Pancreas (tissue), 10 donors: Measurements from ENCODE around the gene PCBP1. TPM values are rescaled to one million over a fixed set of nuclear protein-coding genes. Genes with fewer than 3 reads are reported as not detected.
A peak's percentile ranks its signal among the peaks of the same experiment; 100 is the strongest.

Experiments
- ATAC-seq, 4 donors: fragments of 200-7000 bp; cut with Tn5 transposase; one replicate each; pipeline versions ENCODE4 v1.8.0 to v1.9.1; 2020; ENCODE audit warnings: mild to moderate bottlenecking in 4 of 4, moderate library complexity in 4 of 4
- DNase-seq, 6 donors: peaks; one replicate each; pipeline ENCODE4 v3.0.0-alpha.2; 2020
- FAIRE-seq: peaks from 2 replicates; lab custom pipeline; 2012; peaks lifted over from hg19 to GRCh38; lab: Jason Lieb, UNC
- H3K27ac ChIP-seq, 4 donors: fragments of 200-600 bp; sonication (generic); 1 replicate in 3 of 4; 2 replicates in 1 of 4; pipeline versions ENCODE4 v1.5.0 to v1.8.0; 2020
- H3K27me3 ChIP-seq, 4 donors: fragments of 200-600 bp; one replicate each; pipeline ENCODE4 v1.8.0; 2021
- H3K36me3 ChIP-seq, 3 donors: fragments of 200-600 bp; sonication (generic) in 1 of 3; one replicate each; pipeline versions ENCODE4 v1.5.0 to v1.8.0; 2020 to 2021
- H3K4me1 ChIP-seq, 3 donors: fragments of 200-600 bp; one replicate each; pipeline ENCODE4 v1.8.0; 2021
- H3K4me3 ChIP-seq, 4 donors: fragments of 200-600 bp; sonication (generic) in 2 of 4; one replicate each; pipeline versions ENCODE4 v1.5.0 to v1.8.0; 2020 to 2021
- H3K9me3 ChIP-seq, 4 donors: fragments of 200-600 bp; one replicate each; pipeline ENCODE4 v1.8.0; 2021
- CTCF ChIP-seq, 4 donors: fragments of 200-600 bp; sonication (generic) in 3 of 4; IDR thresholded peaks; one replicate each; pipeline versions ENCODE4 v1.5.0 to v1.8.0; 2021; ENCODE audit warnings: antibody characterized with exemption in 4 of 4
- WGBS, 2 donors: extraction: QIAGEN DNeasy Blood & Tissue Kit; methylation state at CpG; one replicate each; pipeline ENCODE4 v1.1.7; 2013; 5-methylcytosine and 5-hydroxymethylcytosine counted together
- intact Hi-C, 3 donors: fragments of 100-400 bp; cut with DNase I; formaldehyde crosslinking; loops; one replicate each; pipeline versions ENCODE4 v1.11.1 to v1.14.2; 2022
- polyA plus RNA-seq, 2 donors: library from polyadenylated mRNA; stranded (reverse); fragments of 200-250 nt; gene quantifications; one replicate each; pipeline ENCODE4 v1.2.3, GENCODE V29; 2013
- total RNA-seq, 6 donors: library from RNA; stranded (reverse); fragmentation: NEBNext Ultra II Directional in 4 of 6; extraction: Animal tissue kit (Norgen Biotek cat#: 25700) in 4 of 6; gene quantifications; one replicate each; pipeline versions ENCODE4 v1.2.1 to v1.2.4, GENCODE V29; 2021 to 2023
- donor health status: healthy with polysubstance abuse.
- donor health status: DM: no; HTN: no; CAD: no; lungs with moderate emphysema.
- donor health status: DM: no; HTN: no; CAD: no.
- donor health status: control.
- donor health status: control.
- donor health status: Bipolar disorder and iron deficiency.
- donor health status: DM: yes; HTN: yes; CAD: no.
- donor health status: DM: no; HTN: no; CAD: no.
- donor health status: DM: no; HTN: no; CAD: no.
- donor health status: DM: yes; HTN: yes; CAD: no.

PCBP1 gene
- total and polyA plus RNA-seq, 8 donors: 121 to 232 (median 177) TPM

- 86 to 89% methylated on average over 2 of the region's 2 CpGs for WGBS, 2 donors
- no peak overlapping the region for H3K27ac ChIP-seq
- H3K36me3 ChIP-seq: peaks cover 0 to 21% (median 0%) of the 10 kb centered on the region in 3 donors
- TF ChIP-seq CTCF (IDR thresholded peaks at IDR 0.05): no peak
- H3K27me3 ChIP-seq: no peaks in the 10 kb centered on the region
- no peak for ATAC-seq
- intact Hi-C loops: loop anchor here in 2 of 3 donors (10.0 kb wide), 1 partner anchor 137 kb away; no protein-coding TSS in a partner anchor
- H3K4me1 ChIP-seq: no peaks in the 10 kb centered on the region
- H3K4me3 ChIP-seq: no peak overlapping the region
- no peak for FAIRE-seq
- no peaks in the 10 kb centered on the region for H3K9me3 ChIP-seq
- DNase-seq: no peak
Measured at GRCh38 chr2:70061317-70061716, 26.0 kb upstream of the PCBP1 start.

DNA sequence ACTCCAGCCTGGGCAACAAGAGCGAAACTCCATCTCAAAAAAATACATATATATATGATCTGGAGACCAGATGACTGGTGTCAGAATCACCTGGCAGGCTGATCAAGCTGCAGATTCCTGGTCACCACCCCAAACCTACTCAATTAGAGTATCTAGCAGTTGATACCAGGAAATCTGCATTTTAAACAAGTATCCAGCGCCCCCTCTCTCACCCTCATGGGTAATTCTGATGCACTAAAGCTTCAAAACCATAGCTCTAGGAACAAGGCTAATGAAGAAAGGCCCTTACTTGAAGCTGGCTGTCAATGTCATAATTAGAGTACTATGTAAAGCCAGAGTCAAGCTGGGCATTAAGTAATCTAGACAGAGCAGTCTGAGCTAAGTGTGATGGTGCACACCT is 25.0 kb upstream of the PCBP1 start:
- Histone ChIP-seq H3K9me3 (no peaks in the 10 kb centered on the region), H3K27me3 (no peaks in the 10 kb centered on the region), H3K4me1 (no peaks in the 10 kb centered on the region), H3K36me3 (peaks cover 0 to 15% (median 0%) of the 10 kb centered on the region in 3 donors), H3K4me3 (no peak overlapping the region), H3K27ac (no peak overlapping the region)
- no peak for FAIRE-seq
- WGBS, 2 donors: 96 to 100% methylated on average over 2 of the region's 2 CpGs
- no peak for TF ChIP-seq CTCF (IDR thresholded peaks at IDR 0.05)
- intact Hi-C loops: loop anchor here in 2 of 3 donors (10.0 kb wide), 1 partner anchor 137 kb away; no protein-coding TSS in a partner anchor
- DNase-seq: no peak
- no peak for ATAC-seq

DNA sequence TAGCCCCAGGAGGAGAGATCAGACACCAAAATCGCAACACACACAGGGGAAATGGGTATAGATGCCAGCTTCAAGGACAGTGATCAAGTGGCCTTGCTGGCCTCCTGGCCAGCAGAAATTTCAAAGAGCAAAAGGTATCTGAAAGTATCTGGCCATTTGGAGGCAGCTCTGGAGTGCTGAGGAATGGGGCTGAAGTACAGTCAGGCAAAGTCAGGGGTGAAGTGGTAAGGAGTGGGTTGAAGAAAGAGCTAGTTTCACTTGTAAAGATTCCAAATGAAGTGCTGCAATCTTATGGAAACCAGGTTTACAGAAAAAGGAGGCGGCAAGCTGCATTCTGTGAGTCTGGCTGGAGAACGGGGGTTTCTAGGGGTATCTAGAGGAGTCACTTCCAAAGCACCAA is 19.2 kb upstream of the PCBP1 start:
- no peak for TF ChIP-seq CTCF (IDR thresholded peaks at IDR 0.05)
- H3K36me3 ChIP-seq: peaks cover 0 to 6% (median 1%) of the 10 kb centered on the region in 3 donors
- H3K4me1 ChIP-seq: peaks cover 0 to 9% (median 4%) of the 10 kb centered on the region in 3 donors
- no peak for DNase-seq
- no peaks in the 10 kb centered on the region for H3K9me3 ChIP-seq
- no peak for FAIRE-seq
- ATAC-seq: no peak
- 91 to 94% methylated on average over 3 of the region's 3 CpGs for WGBS, 2 donors
- H3K27me3 ChIP-seq: no peaks in the 10 kb centered on the region
- no peak overlapping the region for H3K4me3 ChIP-seq
- peak overlapping the region in 2 of 4 donors; percentile 74 to 82 for H3K27ac ChIP-seq
- intact Hi-C loops: loop anchor here in 2 of 3 donors (10.0 kb wide), 1 partner anchor 143 kb away; no protein-coding TSS in a partner anchor

DNA sequence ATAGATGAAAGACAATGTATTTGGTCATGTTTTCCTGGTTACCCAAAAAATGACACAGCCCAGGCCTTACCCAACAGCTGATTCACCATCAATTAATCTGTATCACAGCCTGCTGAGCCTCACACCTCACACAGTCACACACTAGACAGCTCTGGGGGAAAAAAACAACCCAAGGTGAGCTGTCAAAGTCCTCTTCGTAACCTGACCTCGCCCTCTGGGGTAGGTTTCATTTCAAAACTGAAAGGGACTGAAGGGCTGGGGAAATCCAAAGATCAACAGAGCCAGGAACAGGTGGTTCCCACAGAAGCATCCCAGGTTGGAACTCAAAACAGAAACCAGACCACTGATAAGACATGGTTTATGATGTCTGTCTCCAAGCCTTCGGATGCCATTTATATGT is 18.2 kb upstream of the PCBP1 start:
- H3K4me1 ChIP-seq: peaks cover 0 to 9% (median 4%) of the 10 kb centered on the region in 3 donors
- H3K36me3 ChIP-seq: peaks cover 0 to 2% (median under 1%) of the 10 kb centered on the region in 3 donors
- ATAC-seq (peak in 3 of 4 donors; percentile 42 to 76 (median 66)), FAIRE-seq (no peak), DNase-seq (peak in 1 of 6 donors; percentile 57)
- TF ChIP-seq CTCF (IDR thresholded peaks at IDR 0.05): no peak
- no peak overlapping the region for H3K4me3 ChIP-seq
- H3K27me3 ChIP-seq: no peaks in the 10 kb centered on the region
- intact Hi-C loops: loop anchor here in 2 of 3 donors (10.0 kb wide), 1 partner anchor 144 kb away; no protein-coding TSS in a partner anchor
- no peaks in the 10 kb centered on the region for H3K9me3 ChIP-seq
- WGBS, 2 donors: 70 to 82% methylated on average over 3 of the region's 3 CpGs
- peak overlapping the region in 2 of 4 donors; percentile 74 to 82 for H3K27ac ChIP-seq
